Activated naive CD4-positive, alpha-beta T cell treated with Interleukin-2 at 50 U/mL for 16 hours (primary cell): ENCODE results near the gene TRPM7.

Experiments
- DNase-seq: peaks from one replicate; pipeline ENCODE4 v3.0.0-alpha.2; 2020

TRPM7 gene

DNA sequence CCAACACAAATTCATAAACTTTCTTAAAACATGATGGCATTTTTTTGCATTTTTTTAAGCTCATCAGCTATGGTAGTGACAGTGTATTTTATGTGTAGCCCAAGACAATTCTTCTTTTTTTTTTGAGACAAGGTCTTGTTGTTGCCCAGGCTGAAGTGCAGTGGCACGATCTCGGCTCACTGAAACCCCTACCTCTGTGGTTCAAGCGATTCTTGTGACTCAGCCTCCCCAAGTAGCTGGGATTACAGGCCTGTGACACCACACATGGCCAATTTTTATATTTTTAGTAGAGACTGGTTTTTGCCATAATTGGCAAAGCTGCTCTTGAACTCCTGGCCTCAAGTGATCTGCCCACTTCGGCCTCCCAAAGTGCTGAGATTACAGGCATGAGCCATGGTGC is 122.8 kb downstream of the TRPM7 start:
- no peak for DNase-seq

DNA sequence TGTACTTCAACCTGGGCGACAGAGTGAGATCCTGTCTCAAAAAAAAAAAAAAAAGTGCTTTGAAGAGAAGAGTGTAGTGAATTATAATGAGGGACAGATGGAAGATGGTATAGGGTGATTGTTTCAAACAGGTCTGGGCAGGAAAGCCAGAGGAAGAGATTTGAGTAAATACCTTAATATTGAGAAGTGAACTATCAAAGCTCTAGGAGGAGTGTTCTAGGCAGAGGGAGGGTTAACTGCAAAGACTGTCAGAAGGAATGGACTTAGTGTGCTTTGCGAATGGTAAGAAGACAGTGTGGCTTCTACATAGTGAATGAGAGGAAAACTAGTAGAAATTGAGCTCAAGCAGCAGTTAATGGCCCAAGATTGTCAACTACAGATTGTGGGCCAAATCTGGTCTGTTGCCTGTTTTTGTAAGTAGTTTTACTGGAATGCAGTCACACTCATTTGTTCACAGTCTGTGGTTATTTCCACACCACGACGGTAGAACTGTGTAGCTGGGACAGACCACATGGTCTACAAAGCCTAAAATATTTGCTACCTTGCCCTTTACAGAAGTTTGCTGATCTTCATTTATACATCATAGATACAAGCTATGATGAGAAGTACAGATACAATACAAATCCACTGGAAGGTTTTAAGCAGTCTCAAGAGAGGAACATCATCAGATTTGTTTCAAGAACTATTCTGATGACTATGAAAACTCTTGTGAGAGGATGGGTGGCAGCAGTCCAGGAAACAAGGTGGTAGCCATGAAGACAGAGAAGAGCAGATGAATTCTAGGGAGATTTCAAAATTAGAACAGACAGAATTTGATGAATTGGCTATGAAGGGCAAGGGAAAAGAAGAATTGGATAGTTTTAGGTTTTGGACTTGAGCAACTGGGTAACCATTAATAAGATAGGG is 123.6 kb downstream of the TRPM7 start:
- DNase-seq: no peak

DNA sequence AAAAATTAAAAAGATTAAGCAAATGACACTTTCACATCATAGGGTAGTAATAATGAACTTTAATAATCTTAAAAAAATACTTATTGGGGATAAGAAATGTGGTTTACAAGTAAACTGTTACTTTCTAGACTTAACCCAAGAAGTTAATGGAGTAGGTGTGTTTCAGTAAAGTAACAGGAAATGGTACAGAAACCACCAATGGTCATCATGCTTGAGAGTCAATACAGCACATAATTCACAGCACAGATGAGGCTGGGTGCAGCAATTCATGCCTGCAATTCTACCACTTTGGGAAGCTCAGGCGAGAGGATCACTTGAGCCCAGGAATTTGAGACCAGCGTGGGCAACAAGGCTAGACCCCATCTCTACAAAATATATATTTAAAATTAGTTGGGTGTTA is 128.6 kb downstream of the TRPM7 start:
- DNase-seq: no peak

DNA sequence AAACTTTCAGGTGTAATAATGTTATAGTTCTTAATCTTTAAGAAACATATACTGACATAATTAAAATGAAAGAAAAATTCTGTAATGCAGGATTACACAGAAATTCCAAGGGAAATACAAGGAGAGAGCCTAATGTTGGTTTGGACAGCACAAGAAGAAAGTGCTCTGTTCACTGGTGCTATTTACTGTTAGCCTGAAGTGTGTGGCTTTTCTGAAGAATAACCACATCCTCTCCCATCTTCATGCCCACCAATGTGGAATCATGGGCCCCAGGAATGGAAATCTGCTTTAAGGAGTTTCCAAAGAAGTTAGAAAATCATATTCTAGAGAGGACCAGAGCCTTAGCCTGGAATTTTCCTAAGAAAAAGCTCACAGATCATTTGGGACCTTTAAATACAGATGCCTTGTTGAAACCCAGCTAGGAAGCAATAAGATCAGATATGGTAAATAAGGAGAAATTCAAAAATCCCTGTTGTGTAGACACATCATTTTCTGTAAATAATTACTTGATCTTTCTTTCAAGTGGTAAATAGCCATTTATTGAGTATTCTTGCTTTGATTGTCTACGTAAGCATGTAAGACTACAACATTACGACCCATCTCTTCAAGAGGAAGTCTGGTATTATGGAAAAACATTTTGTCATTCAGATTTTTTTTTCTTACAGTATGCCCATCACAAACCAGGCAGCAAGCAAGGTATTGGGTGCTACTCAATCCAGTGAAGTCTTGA is 129.8 kb downstream of the TRPM7 start:
- no peak for DNase-seq

DNA sequence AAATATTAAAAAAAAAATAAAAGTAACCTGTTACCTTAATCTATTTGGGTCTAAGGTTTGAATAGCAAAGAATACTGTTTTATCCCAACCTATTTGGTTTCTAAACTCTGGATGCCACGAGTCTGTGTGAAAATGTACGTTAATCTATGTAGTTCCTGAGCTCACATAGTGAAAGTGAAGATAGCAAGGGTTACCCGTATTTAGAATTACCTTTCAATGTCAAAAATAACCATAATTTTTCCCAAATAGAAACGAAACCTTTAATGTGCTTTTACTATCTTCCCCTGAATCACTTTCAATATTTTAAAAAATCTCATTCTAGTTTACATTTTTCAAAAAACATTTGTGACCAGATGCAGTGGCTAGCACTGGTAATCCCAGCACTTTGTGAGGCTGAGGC is 134.4 kb downstream of the TRPM7 start:
- DNase-seq: no peak

DNA sequence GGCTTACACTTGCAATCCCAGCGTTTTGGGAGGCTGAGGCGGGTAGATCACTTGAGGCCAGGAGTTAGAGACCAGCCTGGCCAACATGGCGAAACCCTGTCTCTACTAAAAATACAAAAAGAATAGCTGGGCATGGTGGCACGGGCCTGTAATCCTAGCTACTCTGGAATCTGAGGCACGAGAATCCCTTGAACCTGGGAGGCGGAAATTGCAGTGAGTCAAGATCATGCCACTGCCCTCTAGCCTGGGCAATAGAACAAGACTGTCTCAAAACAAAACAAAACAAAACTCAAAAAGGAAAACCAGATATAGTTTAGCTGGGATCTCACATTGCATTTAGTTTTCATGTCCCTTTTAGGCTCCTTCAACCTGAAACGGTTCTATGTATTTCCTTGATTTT is 137.3 kb downstream of the TRPM7 start:
- no peak for DNase-seq

DNA sequence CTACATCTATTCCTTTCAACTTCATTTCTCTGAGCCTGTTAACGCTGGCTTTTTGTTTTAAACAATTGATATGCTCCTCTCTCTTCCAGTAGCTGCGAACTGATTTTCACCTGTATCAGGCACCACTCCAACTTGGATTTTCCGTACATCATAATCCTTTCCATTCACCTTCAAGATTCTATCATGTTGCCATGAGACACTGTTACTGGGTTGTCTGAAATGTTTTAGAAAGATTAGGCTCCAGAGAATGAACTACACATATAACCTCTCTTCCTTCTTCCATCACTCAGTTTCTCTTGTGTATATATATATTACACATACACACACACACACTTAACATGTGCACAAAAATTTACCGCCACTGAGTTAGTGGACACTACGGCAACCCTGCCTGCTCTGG is 140.0 kb downstream of the TRPM7 start, which contains the start of gene USP50:
TSS of gene USP50 (minus strand) at position 101 of the 400 bp plus-strand sequence. CDS start 141 bp downstream, outside the sequence.
- DNase-seq: no peak

DNA sequence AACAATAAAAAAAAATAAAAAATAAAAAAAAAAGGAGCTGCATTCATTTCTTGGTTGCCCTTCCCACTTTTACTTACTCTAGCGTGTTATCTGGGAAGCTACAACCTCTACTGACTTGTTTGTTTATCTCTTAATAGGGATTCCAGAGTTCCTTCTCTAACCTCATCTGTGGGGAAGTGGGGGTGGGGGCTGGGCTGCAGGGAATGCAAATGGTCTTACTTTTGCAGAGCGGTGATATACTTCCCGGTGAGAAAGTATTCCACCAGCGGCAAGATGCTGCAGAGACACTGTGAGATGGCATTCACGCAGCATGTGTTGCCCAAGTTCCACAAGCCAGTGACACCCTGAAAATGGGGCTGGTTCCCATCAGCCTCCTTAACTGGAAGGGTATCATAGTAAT is 142.2 kb downstream of the TRPM7 start:
- DNase-seq: no peak

DNA sequence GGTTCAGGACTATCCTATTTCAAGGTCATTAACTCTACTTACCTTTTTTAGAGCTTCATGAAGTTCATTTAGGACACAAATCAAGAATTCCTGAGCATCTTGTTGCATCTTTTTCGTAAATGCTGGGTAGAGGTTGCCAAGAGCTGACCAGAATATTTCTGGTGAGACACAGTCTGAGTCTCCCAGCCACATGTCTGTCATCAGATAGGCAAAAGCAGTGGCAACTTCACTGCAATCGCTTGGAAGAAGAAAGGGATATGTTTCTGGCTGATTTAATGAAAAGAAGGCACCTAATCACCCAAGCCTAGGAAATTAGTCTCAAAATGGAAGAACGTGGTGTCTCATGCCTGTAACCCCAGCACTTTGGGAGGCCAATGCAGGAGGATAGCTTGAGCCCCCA is 143.0 kb downstream of the TRPM7 start:
- DNase-seq: no peak

DNA sequence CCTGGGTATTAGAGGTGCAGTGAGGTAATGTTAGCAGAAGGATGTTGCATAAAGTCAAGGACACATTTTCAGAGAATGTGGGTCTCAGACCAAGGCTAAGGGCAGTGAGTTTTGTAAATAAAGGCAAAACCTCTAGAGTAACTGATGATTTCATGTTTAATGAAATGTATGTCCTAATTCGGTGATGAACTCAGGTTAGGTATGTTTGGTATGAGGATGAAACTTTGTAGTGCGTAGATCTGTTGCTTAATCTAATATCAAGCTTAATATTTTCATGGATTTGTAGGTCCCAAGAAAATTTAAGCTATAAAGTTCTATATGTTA is 143.7 kb downstream of the TRPM7 start:
- no peak for DNase-seq

DNA sequence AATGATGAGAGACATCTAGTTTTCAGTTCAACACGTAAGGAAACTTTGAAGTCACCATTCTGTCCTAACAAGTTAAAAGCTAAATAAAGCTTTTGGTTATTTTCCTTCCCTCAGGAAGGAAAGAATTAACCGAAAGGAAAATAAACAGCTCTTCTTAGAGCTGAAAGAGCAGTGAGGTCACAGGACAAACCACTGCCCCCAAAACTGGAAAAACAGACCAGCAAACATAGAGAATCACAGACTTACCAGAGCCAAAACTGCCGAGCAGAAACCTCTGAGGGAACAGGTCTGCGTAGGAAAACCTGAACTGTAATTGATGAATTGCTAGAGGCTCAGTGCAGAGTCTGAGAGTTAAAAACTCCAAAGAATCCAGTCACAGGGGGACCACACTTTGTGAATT is 154.8 kb downstream of the TRPM7 start:
- DNase-seq: no peak

DNA sequence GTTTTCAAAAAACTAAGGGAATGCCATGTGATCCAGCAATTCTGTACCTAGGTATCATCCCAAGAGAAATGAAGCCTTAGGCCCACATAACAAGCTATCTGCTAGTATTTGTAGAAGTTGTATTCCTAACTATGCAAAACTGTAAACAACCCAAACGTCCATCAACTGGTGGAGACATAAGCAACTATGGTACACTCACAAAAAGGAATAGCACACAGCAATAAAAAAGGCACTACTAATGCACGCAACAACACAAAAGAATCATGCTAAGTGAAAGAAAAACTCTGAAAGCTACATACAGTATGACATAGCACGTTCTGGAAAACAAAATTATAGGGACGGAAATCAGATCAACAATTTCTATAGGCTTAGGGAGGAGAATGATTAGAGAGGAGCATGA is 155.4 kb downstream of the TRPM7 start:
- DNase-seq: no peak

DNA sequence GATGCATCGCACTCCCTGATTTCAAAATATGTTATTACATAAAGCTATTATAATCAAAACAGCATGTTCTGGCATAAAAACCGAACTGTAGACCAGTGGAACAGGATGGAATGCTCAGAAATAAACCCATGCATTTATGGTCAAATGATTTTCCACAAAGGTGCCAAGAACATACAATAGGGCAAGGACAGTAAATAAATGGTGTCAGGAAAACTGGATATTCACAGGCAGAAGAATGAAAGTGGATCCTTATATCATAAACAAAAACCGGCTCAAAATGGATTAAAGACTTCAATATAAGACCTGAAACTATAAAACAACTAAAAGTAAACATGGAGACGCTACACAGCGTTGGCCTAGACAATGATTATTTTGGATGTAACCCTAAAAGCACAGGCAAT is 162.7 kb downstream of the TRPM7 start:
- DNase-seq: no peak

DNA sequence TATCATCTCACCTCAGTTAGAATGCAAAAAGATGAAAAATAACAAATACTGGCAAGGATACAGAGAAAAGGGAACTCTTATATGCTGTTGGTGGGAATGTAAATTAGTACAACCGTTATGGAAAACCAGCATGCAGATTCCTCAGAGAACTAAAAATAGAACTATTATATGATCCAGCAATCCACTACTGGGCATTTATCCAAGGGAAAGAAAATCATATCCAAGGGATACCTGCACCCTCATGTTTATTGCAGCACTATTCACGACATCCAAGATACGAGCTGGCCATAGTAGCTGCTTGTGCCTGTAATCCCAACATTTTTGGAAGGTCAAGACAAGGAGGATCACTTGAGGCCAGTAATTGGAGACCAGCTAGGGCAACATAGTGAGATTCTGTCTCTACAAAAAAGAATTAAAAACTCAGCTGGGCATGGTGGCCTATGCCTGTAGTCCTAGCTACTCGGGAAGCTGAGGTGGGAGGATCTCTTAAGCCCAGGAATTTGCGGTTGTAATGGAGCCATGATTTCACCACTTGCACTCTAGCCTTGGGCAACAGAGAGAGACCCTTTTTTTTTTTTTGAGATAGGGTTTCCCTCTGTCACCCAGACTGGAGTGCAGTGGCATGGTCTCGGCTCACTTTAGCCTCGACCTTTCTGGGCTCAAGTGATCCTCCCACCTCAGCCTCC is 166.7 kb downstream of the TRPM7 start:
- DNase-seq: no peak

DNA sequence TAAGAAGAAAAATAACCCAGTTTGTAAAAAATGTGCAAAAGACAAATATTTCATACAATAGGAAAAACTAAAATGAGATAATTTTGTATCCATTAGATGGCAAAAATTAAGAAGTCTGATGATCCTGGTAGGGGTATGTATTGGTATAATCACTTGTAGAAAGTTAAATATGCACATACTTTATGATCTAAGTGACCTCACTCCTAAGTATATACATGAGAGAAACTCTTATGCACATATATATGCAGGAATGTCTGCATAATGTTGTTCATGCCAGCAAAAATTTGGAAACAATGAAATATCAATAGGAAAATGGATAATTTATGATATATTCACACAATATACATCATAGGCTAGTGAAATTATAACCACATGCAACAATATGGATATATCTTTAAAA is 173.6 kb downstream of the TRPM7 start:
- no peak for DNase-seq
